HG02884 (cell line): Measurements from ENCODE around the gene HOXC12.

ENCODE experiments used
- ATAC-seq: cut with Tn5 transposase; IDR thresholded peaks from one replicate; pipeline ENCODE4 v1.9.1; 2021; ENCODE audit warnings: mild to moderate bottlenecking, moderate library complexity; ENCODE audit not compliant: unreplicated experiment

Gene HOXC12, protein sequence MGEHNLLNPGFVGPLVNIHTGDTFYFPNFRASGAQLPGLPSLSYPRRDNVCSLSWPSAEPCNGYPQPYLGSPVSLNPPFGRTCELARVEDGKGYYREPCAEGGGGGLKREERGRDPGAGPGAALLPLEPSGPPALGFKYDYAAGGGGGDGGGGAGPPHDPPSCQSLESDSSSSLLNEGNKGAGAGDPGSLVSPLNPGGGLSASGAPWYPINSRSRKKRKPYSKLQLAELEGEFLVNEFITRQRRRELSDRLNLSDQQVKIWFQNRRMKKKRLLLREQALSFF

DNA sequence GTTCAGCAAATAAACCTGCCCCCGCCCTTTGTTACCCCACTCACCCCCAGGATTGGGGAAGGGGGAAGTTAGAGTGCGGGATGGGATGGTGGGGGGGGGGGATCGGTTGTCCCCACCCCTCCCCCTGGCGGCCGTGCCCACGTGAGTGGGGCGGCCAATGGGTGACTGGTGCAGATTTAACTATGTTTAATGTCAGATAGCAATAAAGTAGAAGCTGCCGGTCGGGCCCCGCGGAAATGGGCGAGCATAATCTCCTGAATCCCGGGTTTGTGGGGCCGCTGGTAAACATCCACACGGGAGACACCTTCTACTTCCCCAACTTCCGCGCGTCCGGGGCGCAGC, at the start of gene HOXC12:
HOXC12 (plus strand) TSS at position 210 of the 342 bp plus-strand sequence; CDS start at position 237, 27 bp downstream.
- no peak for ATAC-seq

DNA sequence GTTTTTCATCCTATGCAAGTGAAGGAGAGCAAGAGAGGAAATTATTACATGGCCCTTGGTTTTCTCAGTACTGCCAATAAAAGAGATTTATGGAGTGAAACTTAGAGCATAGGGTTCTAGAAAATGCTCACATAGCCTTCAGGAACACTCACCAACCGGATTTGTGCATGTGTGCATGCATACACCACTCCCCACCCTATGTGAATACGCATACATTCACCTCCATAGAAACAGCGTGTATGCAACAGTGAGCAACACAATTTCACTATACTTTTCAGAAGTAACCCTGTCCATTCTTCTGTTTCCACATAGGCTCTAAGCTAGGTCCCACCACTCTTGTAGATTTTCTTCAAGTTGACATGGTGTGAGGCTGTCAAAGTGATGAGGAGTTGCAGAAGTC, 47.6 kb upstream of the HOXC12 start:
- no peak for ATAC-seq

DNA sequence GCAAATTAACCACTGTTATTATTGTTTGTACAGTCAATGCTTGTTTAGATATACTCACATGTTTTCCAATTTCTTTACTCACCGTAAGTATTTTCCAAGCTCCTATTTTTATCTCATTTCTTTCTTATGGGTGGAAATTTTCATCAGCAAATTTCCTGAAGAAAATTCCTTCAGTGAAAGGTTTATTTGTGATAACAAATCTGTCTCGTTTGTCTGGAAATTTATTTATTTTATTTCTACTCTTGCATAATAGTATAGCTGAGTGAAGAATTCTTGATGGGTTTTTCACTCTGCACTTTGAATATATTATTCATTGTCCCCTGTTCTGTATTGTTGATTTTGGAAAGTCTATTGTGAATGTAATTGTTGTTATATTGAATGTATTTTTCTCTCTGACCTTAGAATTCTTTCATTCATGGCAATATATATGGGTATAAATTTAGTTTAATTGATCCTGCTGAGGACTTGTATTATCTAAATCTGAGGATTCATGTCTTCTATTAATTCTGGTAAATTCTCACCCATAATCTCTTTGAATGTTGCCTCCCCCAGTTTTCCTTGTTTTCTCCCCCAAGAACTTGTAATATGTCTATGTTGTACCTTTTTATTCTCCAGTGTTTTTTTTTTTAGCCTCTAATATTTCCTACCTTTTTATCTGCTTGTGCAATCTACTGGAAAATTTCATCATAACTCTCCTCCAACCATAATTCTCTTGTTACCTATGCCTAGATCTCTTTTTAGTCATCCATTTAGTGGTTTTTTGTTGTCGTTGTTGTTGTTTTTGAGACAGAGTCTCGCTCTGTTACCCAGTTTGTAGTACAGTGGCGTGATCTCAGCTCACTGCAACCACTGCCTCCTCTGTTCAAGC, 37.7 kb upstream of the HOXC12 start:
- no peak for ATAC-seq

DNA sequence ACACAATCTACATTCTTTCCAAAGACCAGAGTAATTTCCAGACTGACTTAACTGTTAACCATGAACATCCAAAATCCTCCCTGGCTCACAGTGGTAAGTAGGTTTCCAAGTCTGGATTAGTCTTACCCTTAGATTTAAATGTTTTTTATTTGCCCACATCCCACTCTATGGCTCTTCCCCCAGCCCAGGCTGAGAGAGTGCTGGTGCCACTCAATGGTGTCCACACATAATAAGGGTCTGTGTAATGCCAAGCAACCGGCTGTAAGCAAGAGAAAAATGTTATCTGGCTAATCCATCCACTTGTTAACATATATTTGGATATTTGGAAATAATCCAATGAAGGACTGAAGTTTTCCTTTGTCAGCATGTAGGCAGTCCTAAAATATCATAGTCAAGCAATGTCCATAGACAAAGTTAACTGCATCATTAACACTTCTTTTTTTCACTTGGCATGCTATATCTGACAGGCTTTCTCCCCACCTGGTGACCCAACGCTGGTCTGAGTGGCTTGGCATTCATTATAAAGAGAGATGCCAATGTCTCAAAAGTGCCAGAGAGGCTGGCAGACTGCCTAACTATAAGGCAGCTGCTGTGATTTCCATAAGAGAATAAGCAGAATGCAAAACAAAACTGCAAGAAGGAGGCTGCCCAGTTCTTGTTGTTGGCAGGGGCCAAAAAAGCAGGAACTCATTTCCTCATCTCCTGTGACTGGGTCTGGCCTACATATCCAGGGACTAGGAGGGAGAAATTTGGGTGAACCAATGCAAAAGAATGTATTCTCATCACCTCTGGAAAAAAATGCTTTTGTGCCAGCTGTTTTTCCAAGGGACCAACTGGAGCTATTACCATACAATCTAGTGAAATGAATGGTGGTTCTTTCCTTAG, 29.9 kb upstream of the HOXC12 start:
- no peak for ATAC-seq

DNA sequence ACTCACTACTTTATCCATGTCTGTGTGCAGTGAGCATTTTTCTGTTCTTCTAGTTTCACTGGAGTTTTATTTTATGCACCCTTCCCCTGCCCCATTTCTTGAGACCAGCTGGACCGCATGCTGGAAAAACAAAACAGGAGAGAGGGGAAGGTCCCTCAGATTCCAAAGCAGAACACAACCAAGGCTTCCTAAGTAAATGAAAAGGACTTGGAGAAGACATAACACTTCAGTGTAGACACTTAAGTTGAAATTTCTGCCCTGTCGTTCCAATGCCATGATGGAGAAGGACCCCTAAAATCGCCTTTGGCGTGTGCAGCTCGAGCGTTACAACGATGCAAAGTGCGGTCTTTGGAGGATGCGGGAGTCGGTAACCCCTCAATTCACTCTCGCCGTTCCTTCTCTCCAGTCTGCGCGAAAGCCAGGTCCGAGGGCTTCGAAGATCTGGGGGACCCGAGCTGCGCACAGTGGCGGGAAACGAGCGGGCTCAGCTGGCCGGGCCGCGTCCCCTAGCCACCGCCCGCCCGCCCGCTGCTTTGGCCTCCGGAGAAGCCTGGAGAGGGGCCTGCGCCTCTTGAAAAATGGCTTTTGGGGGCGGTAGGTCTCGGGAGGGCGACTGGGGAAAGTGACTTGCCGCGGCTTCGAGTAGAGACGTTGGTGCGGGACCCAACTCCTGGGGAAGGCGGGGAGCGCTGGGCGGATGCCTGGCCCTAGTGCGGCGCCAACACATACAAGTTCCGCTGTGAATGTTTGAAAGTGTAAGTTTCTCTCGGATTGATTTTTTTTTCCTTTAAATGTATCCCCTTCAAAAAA, 27.3 kb upstream of the HOXC12 start:
- ATAC-seq = no peak

DNA sequence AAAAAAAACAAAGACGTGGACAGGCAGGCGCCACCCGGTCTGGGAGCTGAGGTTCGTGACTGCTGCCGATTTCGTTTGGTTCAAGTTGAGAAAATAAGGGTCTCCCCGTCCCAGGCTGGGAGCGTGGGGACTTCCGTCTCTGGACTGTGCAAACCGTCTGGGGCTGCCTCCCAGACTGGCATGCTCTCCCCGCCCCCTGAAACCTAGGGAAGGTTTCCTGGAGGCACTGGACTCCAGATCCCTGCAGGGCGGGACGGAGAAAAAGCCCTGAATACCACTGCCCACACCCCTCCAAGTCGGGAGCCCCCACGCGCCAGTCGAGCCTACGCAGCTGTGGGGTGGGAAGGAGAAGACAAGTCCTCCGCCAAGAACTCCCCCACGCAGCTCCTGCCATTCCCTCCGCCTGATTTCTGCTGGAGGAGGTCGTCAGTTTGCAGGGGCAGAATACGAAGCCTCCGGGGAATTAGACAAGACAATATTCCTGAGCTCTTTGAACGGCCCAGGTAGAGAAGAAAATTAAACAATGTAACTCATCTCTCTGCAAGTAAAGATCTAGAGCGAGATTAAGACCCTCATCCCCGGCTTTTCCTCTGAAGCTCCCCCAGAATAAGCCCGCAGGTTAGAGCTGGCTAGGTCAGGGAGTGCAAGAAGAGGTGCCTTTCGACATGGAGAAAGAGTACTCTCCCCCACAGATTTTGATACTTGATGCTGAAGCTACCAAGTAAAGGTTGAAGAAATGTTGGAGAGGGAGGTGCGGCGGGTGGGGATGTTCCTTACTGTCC, 26.5 kb upstream of the HOXC12 start:
- ATAC-seq = no peak

DNA sequence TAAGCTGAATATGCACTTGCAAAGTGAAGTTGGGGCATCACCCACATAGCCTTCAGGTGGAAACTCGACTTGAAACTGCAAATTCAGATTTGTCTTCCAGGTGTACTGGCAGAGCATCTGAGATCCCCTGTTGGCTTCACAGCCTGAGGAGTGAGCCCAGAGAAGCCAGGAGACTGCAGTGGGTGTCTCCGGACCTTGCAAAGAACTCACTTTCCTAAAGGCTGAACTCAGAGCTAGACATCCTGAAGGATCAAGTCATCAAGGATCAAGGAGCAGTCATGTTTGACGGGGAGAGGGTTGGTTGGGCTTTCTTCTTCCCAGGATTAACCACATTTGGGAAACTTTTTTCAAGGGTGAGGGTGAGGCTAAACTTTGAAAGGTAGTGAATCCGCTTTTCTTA, 25.2 kb upstream of the HOXC12 start:
- no peak for ATAC-seq

DNA sequence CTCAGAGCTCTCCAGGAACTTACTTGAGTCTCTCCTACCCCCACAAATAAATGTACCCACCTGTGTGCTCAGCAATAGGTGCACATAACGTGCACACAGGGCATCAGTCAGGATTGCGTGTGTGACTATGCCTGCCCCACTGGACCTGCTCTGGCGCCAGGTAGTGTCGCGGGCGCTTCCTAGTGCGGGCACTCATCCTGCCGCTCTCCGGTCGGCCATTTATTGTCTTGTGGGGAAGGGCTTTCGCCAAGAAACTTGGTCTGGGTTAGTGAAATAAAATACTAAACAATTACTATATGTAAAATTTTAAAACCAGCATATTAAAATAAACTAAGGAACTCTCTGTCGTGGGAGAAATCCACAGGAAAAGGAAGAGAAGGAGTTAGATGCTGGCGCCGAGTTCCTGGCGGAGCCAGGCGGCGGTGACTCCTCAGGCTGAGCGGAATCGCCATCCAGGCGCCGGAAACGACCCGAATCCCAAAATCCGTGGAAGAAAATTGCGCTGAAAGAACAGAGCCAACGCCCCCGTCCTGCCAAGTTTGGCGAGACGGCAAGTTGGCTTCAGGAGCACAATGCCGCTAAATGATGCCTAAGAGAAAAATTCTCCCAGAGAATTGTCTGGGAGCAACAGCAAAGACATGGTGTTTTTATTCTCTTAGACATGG, 24.0 kb upstream of the HOXC12 start:
- ATAC-seq = no peak

DNA sequence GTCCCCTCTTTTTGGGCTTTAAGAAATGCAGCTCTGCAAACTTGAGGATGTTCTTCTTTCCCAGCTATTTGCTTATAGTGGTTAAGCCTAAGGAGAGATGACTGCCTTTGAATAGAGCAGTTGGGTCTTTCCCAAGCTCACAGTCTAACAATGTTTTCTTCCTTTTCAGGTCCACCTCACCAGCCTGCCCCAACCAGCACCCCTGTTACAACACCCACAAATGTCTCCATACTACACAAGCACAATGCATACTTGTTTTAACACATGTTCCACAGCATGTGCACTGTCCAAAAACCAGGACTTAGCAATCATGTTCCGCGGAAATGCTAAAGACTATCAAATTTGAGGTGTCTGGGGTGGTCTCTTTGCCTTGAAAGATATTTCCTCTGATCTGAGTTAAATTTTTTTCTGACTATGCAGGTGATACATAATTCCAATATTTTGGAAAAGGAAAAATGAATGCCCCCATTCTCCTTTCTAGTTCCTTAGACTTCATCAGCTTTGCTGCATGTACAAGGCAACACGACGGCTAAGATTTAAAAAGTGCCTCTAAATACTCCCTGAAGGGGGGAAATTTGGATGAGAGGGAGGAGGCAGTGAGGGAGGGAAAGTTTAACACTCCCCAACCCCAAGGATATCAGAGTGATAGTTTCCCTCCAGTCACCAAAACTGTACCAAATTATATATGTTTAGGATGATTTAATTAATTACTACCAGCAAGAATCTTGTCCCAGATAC, 22.7 kb upstream of the HOXC12 start:
- no peak for ATAC-seq

DNA sequence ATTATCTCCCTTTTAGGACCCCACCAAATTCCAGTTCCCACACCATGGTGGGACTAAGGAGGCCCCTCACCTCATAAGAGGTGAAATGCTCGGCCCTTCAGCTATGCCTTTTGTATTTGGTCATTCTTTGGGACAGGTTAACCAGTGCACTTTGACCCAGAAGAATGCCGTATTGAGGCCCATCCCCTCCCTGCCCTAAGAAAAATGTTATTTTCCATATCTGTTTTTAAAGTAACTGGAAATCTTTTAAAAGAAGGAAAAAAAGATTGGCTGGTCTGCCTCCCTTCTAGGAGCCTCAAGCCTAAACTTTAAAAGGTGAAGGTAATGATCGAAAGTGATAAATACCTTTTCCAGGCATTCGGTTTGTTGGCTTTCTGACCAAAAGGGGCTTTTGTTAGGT, 21.8 kb upstream of the HOXC12 start:
- no peak for ATAC-seq

DNA sequence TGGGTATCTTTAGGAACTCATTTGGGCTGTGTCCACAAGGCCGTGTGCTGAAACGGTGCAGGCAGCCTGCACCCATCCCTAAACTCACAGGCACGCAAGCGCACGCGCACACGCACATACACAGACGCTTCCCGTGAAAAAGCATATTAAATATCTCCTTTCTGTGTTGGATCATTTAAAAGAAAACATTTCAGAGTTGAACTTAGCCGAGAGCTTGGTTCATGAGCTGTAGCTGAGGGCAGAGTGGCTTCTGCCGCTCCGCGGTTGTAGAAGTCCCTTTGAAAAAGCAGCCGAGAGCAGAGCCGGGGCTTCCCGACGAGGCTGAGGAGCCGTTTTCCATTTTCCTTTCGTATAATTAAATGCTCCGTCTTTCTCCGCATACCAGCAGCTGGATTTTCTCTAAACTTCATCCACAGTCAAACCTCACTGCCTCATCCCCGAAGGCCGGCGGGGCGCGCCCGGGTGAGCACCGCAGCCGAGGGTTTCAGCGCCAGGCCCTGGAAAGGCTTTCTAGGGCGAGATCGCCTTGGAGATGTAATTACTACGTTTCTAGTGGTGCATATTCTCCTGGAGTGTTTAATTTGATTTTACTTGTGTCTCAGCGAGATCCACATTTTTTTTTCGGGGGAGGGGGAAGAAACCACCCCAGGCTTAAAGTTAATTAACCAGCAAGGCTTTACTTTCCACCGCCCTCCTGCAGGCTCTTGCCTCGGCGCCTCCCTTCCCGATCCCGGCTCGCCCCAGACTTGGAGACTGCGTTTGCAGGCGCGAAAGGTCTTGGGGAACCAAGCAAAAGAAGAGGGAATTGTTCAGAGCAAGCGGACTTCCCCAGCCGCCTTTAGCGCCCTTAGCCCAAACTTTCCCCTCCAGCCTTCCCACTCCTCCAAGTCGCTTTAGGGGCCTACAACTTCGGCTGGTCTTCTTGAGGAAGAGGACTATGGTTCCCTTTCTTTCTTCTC, 19.0 kb upstream of the HOXC12 start:
- no peak for ATAC-seq

DNA sequence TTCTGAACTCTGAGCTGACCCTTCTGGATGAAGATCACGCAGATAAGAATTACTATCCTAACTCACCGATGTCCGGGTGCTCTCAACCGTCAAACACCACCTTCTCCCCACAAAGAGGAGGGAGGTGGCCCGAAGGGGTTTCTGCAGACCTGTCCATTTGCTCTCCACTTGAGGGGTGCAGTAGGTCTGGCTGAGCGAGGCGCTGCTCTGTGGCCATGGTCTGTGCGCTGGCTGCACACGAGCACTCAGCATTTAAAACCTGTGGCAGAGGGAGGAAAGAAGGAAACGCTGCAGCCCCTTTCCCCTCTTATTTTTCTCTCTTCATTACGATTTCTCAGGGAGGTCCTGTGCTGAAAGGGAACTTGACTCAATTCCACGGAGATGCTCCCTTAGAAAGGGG, 17.6 kb upstream of the HOXC12 start:
- no peak for ATAC-seq

DNA sequence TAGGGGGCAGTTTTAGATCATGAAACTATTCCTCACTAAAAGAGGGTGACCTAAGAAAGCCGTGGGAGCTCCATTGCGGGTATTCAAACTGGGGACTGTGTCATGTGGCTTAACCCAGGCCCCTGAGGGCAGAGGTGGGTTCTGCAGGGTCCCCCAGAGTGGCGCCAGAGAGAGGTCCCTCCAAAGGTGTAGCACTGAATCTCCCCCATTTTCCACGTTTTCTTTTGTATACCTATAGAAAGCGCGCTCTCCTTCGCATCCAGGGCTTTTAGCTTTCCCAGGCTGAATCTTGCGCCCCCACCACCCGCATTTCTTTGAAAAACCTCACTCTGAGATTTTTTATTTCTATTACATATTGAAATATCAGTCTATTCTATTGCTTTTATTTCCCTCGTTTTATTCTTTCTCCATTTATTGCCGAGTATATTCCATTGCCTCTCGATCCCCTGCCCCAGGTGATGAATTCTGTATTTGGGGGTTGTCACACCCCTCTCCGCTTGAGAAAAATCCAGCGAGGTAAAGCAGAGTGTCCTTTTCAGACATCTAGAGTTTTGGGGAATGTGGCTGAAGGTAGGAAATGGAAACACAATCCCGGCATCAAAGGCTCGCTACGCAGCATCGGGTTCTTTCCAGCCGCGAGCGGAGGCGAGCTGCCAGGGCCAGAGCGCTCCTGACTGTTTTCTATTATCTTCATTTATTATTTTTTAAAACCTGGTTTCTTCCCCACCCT, 16.9 kb upstream of the HOXC12 start:
- ATAC-seq = no peak

DNA sequence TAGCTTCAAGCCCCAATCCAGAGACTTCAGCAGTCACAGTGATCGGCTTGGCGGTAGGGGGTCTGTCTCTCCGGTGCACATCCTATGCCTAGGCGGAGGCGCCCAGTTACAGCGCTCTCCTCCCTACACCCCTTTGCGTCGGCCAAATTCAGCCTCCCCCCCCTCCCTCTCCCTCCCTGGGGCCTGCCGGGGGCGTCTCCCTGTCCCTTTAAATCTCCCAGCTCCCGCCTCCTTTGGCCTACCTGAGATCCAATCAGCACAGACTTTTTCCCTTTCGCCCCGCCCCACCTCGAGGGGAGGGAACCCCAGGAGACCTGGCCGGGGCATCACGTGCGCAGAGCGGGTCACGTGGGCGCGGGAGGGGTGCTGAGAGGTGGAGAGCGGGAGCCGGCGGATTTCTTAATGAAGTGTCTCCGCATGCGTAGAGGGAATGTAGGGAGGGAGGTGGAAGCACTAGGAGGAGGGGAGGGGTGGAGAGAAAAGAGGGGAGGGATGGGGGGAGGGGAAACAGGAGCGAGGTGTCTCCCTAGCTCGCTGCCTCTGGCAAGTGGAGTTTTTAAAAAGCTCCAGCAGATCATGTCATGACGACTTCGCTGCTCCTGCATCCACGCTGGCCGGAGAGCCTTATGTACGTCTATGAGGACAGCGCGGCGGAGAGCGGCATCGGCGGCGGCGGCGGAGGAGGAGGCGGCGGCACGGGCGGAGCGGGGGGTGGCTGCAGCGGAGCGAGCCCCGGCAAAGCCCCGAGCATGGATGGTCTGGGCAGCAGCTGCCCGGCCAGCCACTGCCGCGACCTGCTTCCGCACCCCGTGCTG, 16.2 kb upstream of the HOXC12 start, which contains the start of gene HOXC13:
HOXC13 (plus strand) TSS at position 506 of the 815 bp plus-strand sequence; CDS start at position 582, 76 bp downstream.
- ATAC-seq = no peak

DNA sequence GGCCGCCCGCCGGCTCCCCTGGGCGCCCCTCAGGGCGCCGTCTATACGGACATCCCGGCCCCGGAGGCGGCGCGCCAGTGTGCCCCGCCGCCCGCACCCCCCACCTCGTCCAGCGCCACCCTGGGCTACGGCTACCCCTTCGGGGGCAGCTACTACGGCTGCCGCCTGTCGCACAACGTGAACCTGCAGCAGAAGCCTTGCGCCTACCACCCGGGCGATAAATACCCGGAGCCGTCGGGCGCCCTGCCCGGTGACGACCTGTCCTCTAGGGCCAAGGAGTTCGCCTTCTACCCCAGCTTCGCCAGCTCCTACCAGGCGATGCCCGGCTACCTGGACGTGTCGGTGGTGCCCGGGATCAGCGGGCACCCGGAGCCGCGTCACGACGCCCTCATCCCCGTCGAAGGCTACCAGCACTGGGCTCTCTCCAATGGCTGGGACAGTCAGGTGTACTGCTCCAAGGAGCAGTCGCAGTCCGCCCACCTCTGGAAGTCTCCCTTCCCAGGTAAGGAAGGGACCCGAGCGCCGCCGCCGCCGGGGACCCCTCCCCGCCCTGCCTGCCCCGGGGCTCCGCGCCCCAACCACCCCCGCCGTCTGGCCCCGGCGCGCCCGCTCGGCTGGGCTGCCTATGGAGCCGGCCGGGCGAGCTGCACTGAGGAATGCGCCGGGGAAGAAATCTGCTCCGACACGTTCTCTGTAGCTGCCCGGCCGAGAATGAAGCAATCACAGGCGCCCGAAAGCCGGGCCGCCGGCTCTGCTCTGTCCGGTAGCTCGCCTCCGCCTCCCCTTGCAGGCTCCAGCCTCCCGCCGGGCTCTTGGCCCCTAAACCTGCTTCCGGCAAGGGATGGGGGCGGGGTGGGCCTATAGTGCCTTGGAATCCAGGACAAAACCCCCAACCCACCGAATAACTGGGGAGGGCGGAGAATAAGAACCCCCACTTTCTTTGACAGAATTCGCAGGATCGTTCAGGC, 15.3 kb upstream of the HOXC12 start:
- no peak for ATAC-seq
